22Rv1 (cell line): ENCODE measurements around the gene CETN1.

Experiments
- CTCF ChIP-seq: fragments of 450-650 bp; IDR thresholded peaks from 2 replicates; pipeline ENCODE4 v1.5.1; 2017; ENCODE audit warnings: mild to moderate bottlenecking
- ZFX ChIP-seq: fragments of 450-650 bp; IDR thresholded peaks from 2 replicates; pipeline ENCODE4 v1.6.1; 2017; ENCODE audit warnings: antibody characterized with exemption, borderline replicate concordance

GRCh38 chr18:627231-627630 lies 47.1 kb downstream of the CETN1 start:
- TF ChIP-seq CTCF (no peak), ZFX (no peak)
